ENCODE results near the gene MS4A6E. TPM values are rescaled to one million over a fixed set of nuclear protein-coding genes. Genes with fewer than 3 reads are reported as not detected.

Gene MS4A6E
- total RNA-seq, 1 experiment from 2014 or later = not detected

DNA sequence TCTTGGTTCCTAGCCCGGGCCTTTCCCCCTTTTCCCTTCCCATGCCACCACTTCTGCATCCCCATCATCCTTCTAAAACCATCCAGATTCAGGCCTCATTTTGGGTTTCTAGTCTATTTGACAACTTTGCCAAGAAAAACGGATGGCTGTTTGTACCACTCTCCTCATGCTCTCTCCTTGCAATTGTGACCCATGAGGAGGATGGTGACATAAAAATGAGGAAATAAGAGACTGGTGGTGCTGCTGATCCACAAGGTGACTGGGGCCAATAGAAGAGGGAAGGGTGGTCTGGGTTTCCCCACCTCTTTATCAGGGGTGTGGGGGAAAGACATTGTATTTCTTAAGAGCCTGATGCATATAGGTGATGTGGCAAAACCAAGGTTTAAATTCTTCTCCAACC, 45.6 kb upstream of the MS4A6E start:
- Histone ChIP-seq H3K27me3 (ENCODE audit: insufficient read depth, low read length) (no peaks in the 10 kb centered on the region), H3K36me3 (ENCODE audit: control insufficient read depth in 1 of 2, insufficient read depth in 2 of 2, low read length in 2 of 2) (no peaks in the 10 kb centered on the region), H4K20me1 (ENCODE audit: insufficient read depth) (no peaks in the 10 kb centered on the region), H3K9me2 (ENCODE audit: insufficient read depth) (no peaks in the 10 kb centered on the region), H2AFZ (ENCODE audit: low read depth, low read length, poor library complexity, severe bottlenecking) (no peak overlapping the region), H3K4me3 (replicated peaks in 1 of 2; ENCODE audit: low read depth in 1 of 2, low read length in 2 of 2) (no peak overlapping the region), H3K9ac (ENCODE audit: low read length) (no peak overlapping the region), H3K79me2 (ENCODE audit: insufficient read depth, low read length) (no peaks in the 10 kb centered on the region), H3K9me3 (ENCODE audit: control insufficient read depth in 1 of 2, insufficient read depth in 1 of 2, low read depth in 1 of 2, low read length in 2 of 2) (no peaks in the 10 kb centered on the region), H3K27ac (ENCODE audit: low read depth, low read length) (no peak overlapping the region), H3K4me2 (ENCODE audit: low read length) (no peak overlapping the region), H3K4me1 (ENCODE audit: control insufficient read depth in 1 of 2, insufficient read depth in 2 of 2, low read length in 2 of 2) (no peaks in the 10 kb centered on the region)
- CTCF ChIA-PET = no interaction called here
- intact Hi-C loops (cut with micrococcal nuclease) = no loop called here
- RAD21 ChIA-PET (ENCODE audit: low non-redundant PET in 1 of 2, low total read pairs in 2 of 2, uncharacterized antibody in 2 of 2, unreplicated experiment in 2 of 2) = no interaction called here
- TF ChIP-seq TCF7L2 (IDR thresholded peaks at IDR 0.05; ENCODE audit: borderline replicate concordance, extremely low read depth, insufficient read depth, insufficient read length) (no peak), SP1 (IDR thresholded peaks at IDR 0.05; ENCODE audit: low read depth) (no peak), CBX3 (IDR thresholded peaks at IDR 0.05; ENCODE audit: low read depth) (no peak), JUND (IDR thresholded peaks at IDR 0.05) (no peak), EZH2phosphoT487 (IDR thresholded peaks at IDR 0.05; ENCODE audit: borderline replicate concordance) (no peak), ZFX (IDR thresholded peaks at IDR 0.05) (no peak), ELF1 (IDR thresholded peaks at IDR 0.05; ENCODE audit: borderline replicate concordance, low read depth) (no peak), POLR2AphosphoS5 (IDR thresholded peaks at IDR 0.05; ENCODE audit: low read depth, low read length) (no peak), CEBPB (IDR thresholded peaks at IDR 0.05; ENCODE audit: low read depth) (no peak), SIN3A (IDR thresholded peaks at IDR 0.05; ENCODE audit: low read depth) (no peak), YY1 (IDR thresholded peaks at IDR 0.05; ENCODE audit: extremely low read depth, insufficient replicate concordance, low read depth, low read length) (no peak), RAD21 (IDR thresholded peaks at IDR 0.05; ENCODE audit: low read depth) (no peak), ZNF274 (IDR thresholded peaks at IDR 0.05; ENCODE audit: low read depth, low read length) (no peak)
- TF ChIP-seq, protein P1, sequence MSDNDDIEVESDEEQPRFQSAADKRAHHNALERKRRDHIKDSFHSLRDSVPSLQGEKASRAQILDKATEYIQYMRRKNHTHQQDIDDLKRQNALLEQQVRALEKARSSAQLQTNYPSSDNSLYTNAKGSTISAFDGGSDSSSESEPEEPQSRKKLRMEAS (IDR thresholded peaks at IDR 0.05) = no peak
- TF ChIP-seq, protein P2, sequence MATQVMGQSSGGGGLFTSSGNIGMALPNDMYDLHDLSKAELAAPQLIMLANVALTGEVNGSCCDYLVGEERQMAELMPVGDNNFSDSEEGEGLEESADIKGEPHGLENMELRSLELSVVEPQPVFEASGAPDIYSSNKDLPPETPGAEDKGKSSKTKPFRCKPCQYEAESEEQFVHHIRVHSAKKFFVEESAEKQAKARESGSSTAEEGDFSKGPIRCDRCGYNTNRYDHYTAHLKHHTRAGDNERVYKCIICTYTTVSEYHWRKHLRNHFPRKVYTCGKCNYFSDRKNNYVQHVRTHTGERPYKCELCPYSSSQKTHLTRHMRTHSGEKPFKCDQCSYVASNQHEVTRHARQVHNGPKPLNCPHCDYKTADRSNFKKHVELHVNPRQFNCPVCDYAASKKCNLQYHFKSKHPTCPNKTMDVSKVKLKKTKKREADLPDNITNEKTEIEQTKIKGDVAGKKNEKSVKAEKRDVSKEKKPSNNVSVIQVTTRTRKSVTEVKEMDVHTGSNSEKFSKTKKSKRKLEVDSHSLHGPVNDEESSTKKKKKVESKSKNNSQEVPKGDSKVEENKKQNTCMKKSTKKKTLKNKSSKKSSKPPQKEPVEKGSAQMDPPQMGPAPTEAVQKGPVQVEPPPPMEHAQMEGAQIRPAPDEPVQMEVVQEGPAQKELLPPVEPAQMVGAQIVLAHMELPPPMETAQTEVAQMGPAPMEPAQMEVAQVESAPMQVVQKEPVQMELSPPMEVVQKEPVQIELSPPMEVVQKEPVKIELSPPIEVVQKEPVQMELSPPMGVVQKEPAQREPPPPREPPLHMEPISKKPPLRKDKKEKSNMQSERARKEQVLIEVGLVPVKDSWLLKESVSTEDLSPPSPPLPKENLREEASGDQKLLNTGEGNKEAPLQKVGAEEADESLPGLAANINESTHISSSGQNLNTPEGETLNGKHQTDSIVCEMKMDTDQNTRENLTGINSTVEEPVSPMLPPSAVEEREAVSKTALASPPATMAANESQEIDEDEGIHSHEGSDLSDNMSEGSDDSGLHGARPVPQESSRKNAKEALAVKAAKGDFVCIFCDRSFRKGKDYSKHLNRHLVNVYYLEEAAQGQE (IDR thresholded peaks at IDR 0.05; ENCODE audit: low read depth) = no peak
- TF ChIP-seq, protein P3, sequence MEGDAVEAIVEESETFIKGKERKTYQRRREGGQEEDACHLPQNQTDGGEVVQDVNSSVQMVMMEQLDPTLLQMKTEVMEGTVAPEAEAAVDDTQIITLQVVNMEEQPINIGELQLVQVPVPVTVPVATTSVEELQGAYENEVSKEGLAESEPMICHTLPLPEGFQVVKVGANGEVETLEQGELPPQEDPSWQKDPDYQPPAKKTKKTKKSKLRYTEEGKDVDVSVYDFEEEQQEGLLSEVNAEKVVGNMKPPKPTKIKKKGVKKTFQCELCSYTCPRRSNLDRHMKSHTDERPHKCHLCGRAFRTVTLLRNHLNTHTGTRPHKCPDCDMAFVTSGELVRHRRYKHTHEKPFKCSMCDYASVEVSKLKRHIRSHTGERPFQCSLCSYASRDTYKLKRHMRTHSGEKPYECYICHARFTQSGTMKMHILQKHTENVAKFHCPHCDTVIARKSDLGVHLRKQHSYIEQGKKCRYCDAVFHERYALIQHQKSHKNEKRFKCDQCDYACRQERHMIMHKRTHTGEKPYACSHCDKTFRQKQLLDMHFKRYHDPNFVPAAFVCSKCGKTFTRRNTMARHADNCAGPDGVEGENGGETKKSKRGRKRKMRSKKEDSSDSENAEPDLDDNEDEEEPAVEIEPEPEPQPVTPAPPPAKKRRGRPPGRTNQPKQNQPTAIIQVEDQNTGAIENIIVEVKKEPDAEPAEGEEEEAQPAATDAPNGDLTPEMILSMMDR (IDR thresholded peaks at IDR 0.05 in 2 of 3, conservative IDR thresholded peaks at IDR 0.05 in 1 of 3; ENCODE audit: borderline replicate concordance in 1 of 3, insufficient read depth in 1 of 3, low read depth in 2 of 3, low read length in 2 of 3) = no peak
- TF ChIP-seq, protein P4, sequence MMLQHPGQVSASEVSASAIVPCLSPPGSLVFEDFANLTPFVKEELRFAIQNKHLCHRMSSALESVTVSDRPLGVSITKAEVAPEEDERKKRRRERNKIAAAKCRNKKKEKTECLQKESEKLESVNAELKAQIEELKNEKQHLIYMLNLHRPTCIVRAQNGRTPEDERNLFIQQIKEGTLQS (IDR thresholded peaks at IDR 0.05) = no peak
- TF ChIP-seq, protein P5, sequence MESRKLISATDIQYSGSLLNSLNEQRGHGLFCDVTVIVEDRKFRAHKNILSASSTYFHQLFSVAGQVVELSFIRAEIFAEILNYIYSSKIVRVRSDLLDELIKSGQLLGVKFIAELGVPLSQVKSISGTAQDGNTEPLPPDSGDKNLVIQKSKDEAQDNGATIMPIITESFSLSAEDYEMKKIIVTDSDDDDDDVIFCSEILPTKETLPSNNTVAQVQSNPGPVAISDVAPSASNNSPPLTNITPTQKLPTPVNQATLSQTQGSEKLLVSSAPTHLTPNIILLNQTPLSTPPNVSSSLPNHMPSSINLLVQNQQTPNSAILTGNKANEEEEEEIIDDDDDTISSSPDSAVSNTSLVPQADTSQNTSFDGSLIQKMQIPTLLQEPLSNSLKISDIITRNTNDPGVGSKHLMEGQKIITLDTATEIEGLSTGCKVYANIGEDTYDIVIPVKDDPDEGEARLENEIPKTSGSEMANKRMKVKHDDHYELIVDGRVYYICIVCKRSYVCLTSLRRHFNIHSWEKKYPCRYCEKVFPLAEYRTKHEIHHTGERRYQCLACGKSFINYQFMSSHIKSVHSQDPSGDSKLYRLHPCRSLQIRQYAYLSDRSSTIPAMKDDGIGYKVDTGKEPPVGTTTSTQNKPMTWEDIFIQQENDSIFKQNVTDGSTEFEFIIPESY (IDR thresholded peaks at IDR 0.05; ENCODE audit: extremely low read depth, insufficient replicate concordance, low read length) = no peak
- DNase-seq (ENCODE audit: low read depth, low spot score) = no peak
- POLR2A ChIA-PET = no interaction called here
- no peak for ATAC-seq
- no TSS peak for BruUV-seq (replicated peaks)

All from HCT116 (cell line).